Trophoblast cell (in vitro differentiated cells and primary cell): ENCODE data around the gene VAV3.

ENCODE experiments used
- DNase-seq, 2 donors: peaks; one replicate each; pipeline ENCODE4 v3.0.0-alpha.2; 2016
- H2AFZ ChIP-seq: 2 replicates; pipeline ENCODE4 v1.6.1; 2013; ENCODE audit warnings: low read length, moderate library complexity, mild to moderate bottlenecking; ENCODE audit not compliant: insufficient read depth, poor library complexity
- H2AK5ac ChIP-seq: 2 replicates; pipeline ENCODE4 v1.6.1; 2013; ENCODE audit warnings: mild to moderate bottlenecking, low read length
- H2BK120ac ChIP-seq: 2 replicates; pipeline ENCODE4 v1.6.1; 2013; ENCODE audit warnings: low read length, mild to moderate bottlenecking, moderate library complexity; ENCODE audit not compliant: insufficient read depth, poor library complexity
- H2BK12ac ChIP-seq: 2 replicates; pipeline ENCODE4 v1.6.1; 2013; ENCODE audit warnings: mild to moderate bottlenecking, low read length, moderate library complexity
- H2BK5ac ChIP-seq: 2 replicates; pipeline ENCODE4 v1.6.1; 2013; ENCODE audit warnings: low read length, low read depth, moderate library complexity, mild to moderate bottlenecking; ENCODE audit not compliant: poor library complexity
- H3K14ac ChIP-seq: 2 replicates; pipeline ENCODE4 v1.6.1; 2013; ENCODE audit warnings: mild to moderate bottlenecking, low read length
- H3K18ac ChIP-seq: 2 replicates; pipeline ENCODE4 v1.6.1; 2013; ENCODE audit warnings: mild to moderate bottlenecking, low read length
- H3K23ac ChIP-seq: 2 replicates; pipeline ENCODE4 v1.6.1; 2013; ENCODE audit warnings: low read length
- H3K27ac ChIP-seq: 2 replicates; pipeline ENCODE4 v1.5.1; 2013; ENCODE audit warnings: low read depth, mild to moderate bottlenecking, inconsistent platforms, low read length, moderate library complexity
- H3K27me3 ChIP-seq: 2 replicates; pipeline ENCODE4 v1.6.1; 2013; ENCODE audit warnings: inconsistent platforms, mild to moderate bottlenecking, low read length, moderate library complexity; ENCODE audit not compliant: insufficient read depth
- H3K36me3 ChIP-seq, 2 experiments: 1 replicate in 1 of 2; 2 replicates in 1 of 2; pipeline ENCODE4 v1.6.1; 2013; ENCODE audit warnings: low read length in 2 of 2, mild to moderate bottlenecking in 2 of 2, moderate library complexity in 1 of 2; ENCODE audit not compliant: insufficient read depth in 2 of 2, control insufficient read depth in 1 of 2
- H3K4ac ChIP-seq: 2 replicates; pipeline ENCODE4 v1.6.1; 2013; ENCODE audit warnings: low read depth, mild to moderate bottlenecking, low read length, moderate library complexity
- H3K4me1 ChIP-seq, 2 experiments: 1 replicate in 1 of 2; 2 replicates in 1 of 2; pipeline ENCODE4 v1.6.1; 2013; ENCODE audit warnings: low read length in 2 of 2, mild to moderate bottlenecking in 2 of 2, moderate library complexity in 1 of 2; ENCODE audit not compliant: insufficient read depth in 2 of 2, control insufficient read depth in 1 of 2
- H3K4me2 ChIP-seq: 2 replicates; pipeline ENCODE4 v1.6.1; 2013; ENCODE audit warnings: inconsistent platforms, mild to moderate bottlenecking, low read length, moderate library complexity
- H3K4me3 ChIP-seq: 2 replicates; pipeline ENCODE4 v1.5.1; 2013; ENCODE audit warnings: mild to moderate bottlenecking, low read depth, low read length, inconsistent platforms
- H3K79me1 ChIP-seq: one replicate; pipeline ENCODE4 v1.6.1; 2013; ENCODE audit warnings: low read length
- H3K79me2 ChIP-seq: 2 replicates; pipeline ENCODE4 v1.6.1; 2013; ENCODE audit warnings: low read length, mild to moderate bottlenecking; ENCODE audit not compliant: control insufficient read depth, insufficient read depth, poor library complexity
- H3K9ac ChIP-seq: 2 replicates; pipeline ENCODE4 v1.6.1; 2013; ENCODE audit warnings: mild to moderate bottlenecking, low read length
- H3K9me3 ChIP-seq: 2 replicates; pipeline ENCODE4 v1.6.1; 2013; ENCODE audit warnings: low read depth, mild to moderate bottlenecking, control low read depth, inconsistent platforms, low read length; ENCODE audit not compliant: insufficient read depth
- H4K12ac ChIP-seq: 2 replicates; pipeline ENCODE4 v1.6.1; 2013; ENCODE audit warnings: low read depth, mild to moderate bottlenecking, low read length, moderate library complexity
- H4K8ac ChIP-seq: 2 replicates; pipeline ENCODE4 v1.6.1; 2013; ENCODE audit warnings: low read depth, mild to moderate bottlenecking, low read length, moderate library complexity
- H4K91ac ChIP-seq: one replicate; pipeline ENCODE4 v1.6.1; 2013; ENCODE audit warnings: low read depth, mild to moderate bottlenecking, low read length, moderate library complexity
- WGBS: extraction: QIAGEN DNeasy Blood & Tissue Kit; methylation state at CpG from one replicate; pipeline ENCODE4 v1.1.7; 2013; ENCODE audit warnings: missing lambda C conversion rate; ENCODE audit not compliant: insufficient read length, insufficient coverage; ENCODE audit errors: extremely low coverage; 5-methylcytosine and 5-hydroxymethylcytosine counted together

The VAV3 gene

GRCh38 chr1:108000620-108001111 lies 35.7 kb upstream of the VAV3 start:
- no peak overlapping the region for H2BK5ac ChIP-seq
- no peak overlapping the region for H2BK120ac ChIP-seq
- H4K91ac ChIP-seq = no peak overlapping the region
- no peaks in the 10 kb centered on the region for H3K4me1 ChIP-seq
- DNase-seq = no peak
- no peak overlapping the region for H3K4me2 ChIP-seq
- no peak overlapping the region for H3K4me3 ChIP-seq
- H3K14ac ChIP-seq = no peak overlapping the region
- no peaks in the 10 kb centered on the region for H3K9me3 ChIP-seq
- H3K27me3 ChIP-seq = no peaks in the 10 kb centered on the region
- H3K27ac ChIP-seq = no peak overlapping the region
- no peak overlapping the region for H2BK12ac ChIP-seq
- H3K18ac ChIP-seq = no peak overlapping the region
- no CpG with 5 or more reads among the region's 2 CpGs for WGBS
- H4K12ac ChIP-seq = no peak overlapping the region
- no peaks in the 10 kb centered on the region for H3K79me1 ChIP-seq
- no peak overlapping the region for H2AK5ac ChIP-seq
- H3K79me2 ChIP-seq = no peaks in the 10 kb centered on the region
- no peak overlapping the region for H2AFZ ChIP-seq
- no peak overlapping the region for H3K9ac ChIP-seq
- H4K8ac ChIP-seq = no peak overlapping the region
- no peak overlapping the region for H3K23ac ChIP-seq
- no peaks in the 10 kb centered on the region for H3K36me3 ChIP-seq
- H3K4ac ChIP-seq = no peak overlapping the region

GRCh38 chr1:108000184-108000583 lies 35.2 kb upstream of the VAV3 start:
- no peaks in the 10 kb centered on the region for H3K36me3 ChIP-seq
- no peak overlapping the region for H2BK5ac ChIP-seq
- no peak overlapping the region for H4K12ac ChIP-seq
- H3K18ac ChIP-seq = no peak overlapping the region
- H3K9me3 ChIP-seq = no peaks in the 10 kb centered on the region
- H3K4ac ChIP-seq = no peak overlapping the region
- no CpG with 5 or more reads among the region's 6 CpGs for WGBS
- H3K23ac ChIP-seq = no peak overlapping the region
- H3K27me3 ChIP-seq = no peaks in the 10 kb centered on the region
- H2AK5ac ChIP-seq = no peak overlapping the region
- H2BK12ac ChIP-seq = no peak overlapping the region
- DNase-seq = no peak
- H4K91ac ChIP-seq = no peak overlapping the region
- no peak overlapping the region for H3K4me3 ChIP-seq
- no peak overlapping the region for H4K8ac ChIP-seq
- H3K14ac ChIP-seq = no peak overlapping the region
- H3K4me1 ChIP-seq = no peaks in the 10 kb centered on the region
- no peak overlapping the region for H3K27ac ChIP-seq
- H3K4me2 ChIP-seq = no peak overlapping the region
- H3K9ac ChIP-seq = no peak overlapping the region
- H2AFZ ChIP-seq = no peak overlapping the region
- H2BK120ac ChIP-seq = no peak overlapping the region
- no peaks in the 10 kb centered on the region for H3K79me2 ChIP-seq
- no peaks in the 10 kb centered on the region for H3K79me1 ChIP-seq

DNA sequence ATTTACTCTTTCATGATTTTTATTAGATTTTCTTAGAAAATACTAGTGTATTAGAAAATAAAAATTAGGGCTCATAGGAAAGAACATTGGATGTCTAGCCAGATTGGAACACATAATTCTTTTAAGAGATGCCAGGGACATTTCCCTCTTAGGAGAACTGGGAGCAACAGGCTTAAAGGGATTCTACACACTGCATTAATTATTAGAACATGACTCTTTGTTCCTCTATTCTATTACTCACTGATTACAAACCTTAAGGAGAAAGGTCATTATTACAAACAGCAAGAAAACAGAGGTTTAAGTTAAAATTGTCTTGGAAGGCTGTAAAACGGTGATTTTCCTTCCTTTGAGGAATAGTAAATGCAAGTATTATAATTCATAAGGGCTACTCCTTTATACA lies 32.9 kb upstream of the VAV3 start:
- no peak overlapping the region for H4K91ac ChIP-seq
- no peak overlapping the region for H3K18ac ChIP-seq
- no peak overlapping the region for H4K12ac ChIP-seq
- H3K23ac ChIP-seq = no peak overlapping the region
- H3K79me1 ChIP-seq = no peaks in the 10 kb centered on the region
- H3K79me2 ChIP-seq = no peaks in the 10 kb centered on the region
- H3K27me3 ChIP-seq = no peaks in the 10 kb centered on the region
- no peak overlapping the region for H3K4ac ChIP-seq
- H2BK12ac ChIP-seq = no peak overlapping the region
- H3K27ac ChIP-seq = no peak overlapping the region
- no peaks in the 10 kb centered on the region for H3K9me3 ChIP-seq
- no peak for DNase-seq
- no peak overlapping the region for H3K4me2 ChIP-seq
- H3K36me3 ChIP-seq = no peaks in the 10 kb centered on the region
- WGBS = no CpG with 5 or more reads among the region's 1 CpG
- no peak overlapping the region for H2BK120ac ChIP-seq
- no peak overlapping the region for H3K14ac ChIP-seq
- no peak overlapping the region for H2AFZ ChIP-seq
- no peak overlapping the region for H3K4me3 ChIP-seq
- H2AK5ac ChIP-seq = no peak overlapping the region
- H4K8ac ChIP-seq = no peak overlapping the region
- no peaks in the 10 kb centered on the region for H3K4me1 ChIP-seq
- H2BK5ac ChIP-seq = no peak overlapping the region
- H3K9ac ChIP-seq = no peak overlapping the region

- Histone ChIP-seq H4K8ac (no peak overlapping the region), H4K91ac (no peak overlapping the region), H3K18ac (no peak overlapping the region), H3K79me2 (no peaks in the 10 kb centered on the region), H3K14ac (no peak overlapping the region), H2AFZ (no peak overlapping the region), H2BK120ac (no peak overlapping the region), H3K4ac (no peak overlapping the region), H3K27me3 (no peaks in the 10 kb centered on the region), H3K9ac (no peak overlapping the region), H3K36me3 (no peaks in the 10 kb centered on the region), H3K4me3 (no peak overlapping the region), H3K4me2 (no peak overlapping the region), H3K79me1 (no peaks in the 10 kb centered on the region), H2BK5ac (no peak overlapping the region), H3K23ac (no peak overlapping the region), H3K27ac (no peak overlapping the region), H2AK5ac (no peak overlapping the region), H4K12ac (no peak overlapping the region), H3K4me1 (no peaks in the 10 kb centered on the region), H3K9me3 (no peaks in the 10 kb centered on the region), H2BK12ac (no peak overlapping the region)
- no CpG with 5 or more reads among the region's 7 CpGs for WGBS
- peak; percentile 66 to 75 for DNase-seq
Measured at GRCh38 chr1:107993920-107994319, 28.9 kb upstream of the VAV3 start.
